ENCODE results near the gene RPL22. TPM values are rescaled to one million over a fixed set of nuclear protein-coding genes. Genes with fewer than 3 reads are reported as not detected.

The RPL22 gene
- total and polyA plus RNA-seq, 2 of the 8 experiments (the other 6 are each of a cell fraction or from before 2014, with no cell fraction given) = 133 to 521 TPM

DNA sequence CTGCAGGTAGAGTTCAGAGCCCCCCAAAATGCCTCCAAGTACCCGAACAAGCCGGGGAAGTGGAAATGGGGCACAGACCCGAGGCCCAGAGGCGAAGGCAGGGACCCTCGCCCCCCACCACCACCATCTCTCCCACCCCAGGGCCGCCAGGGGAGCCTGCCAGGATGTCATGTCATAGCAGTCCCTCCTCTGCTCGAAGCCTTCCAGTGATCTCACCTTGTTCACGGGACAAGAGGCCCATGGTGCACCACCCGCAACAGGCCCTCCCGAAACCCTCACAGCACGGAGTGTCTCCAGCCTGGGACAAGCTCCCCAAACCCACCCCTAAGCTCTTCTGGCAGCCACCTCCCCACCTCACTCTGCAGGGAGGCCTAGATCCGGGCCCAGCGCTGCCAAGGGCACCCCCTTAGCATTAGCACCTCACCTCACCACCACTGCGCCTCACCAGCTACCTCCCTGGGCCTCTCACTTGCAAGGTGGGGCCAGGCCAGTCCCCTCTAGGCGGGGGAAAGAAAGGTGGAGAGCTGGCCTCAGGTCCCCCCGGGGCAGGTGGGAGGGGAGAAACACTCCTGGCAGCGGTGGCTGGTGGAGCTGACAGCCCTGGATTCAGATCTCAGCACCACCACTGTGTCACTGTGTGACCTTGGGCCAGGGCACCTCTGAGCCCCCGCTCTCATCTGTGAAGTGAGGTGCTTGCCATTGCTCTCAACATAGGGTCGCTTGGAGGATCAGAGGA lies 32.6 kb downstream of the RPL22 start:
- Histone ChIP-seq H3K27me3 (replicated peaks in 1 of 4; ENCODE audit: control insufficient read depth in 3 of 4, extremely low read depth in 1 of 4, insufficient read depth in 3 of 4, low read length in 3 of 4) (no peaks in the 10 kb centered on the region; a peak in 1 of 7 replicates), H3K23me2 (ENCODE audit: low read depth, low read length) (no peaks in the 10 kb centered on the region), H2AK5ac (ENCODE audit: low read depth, low read length) (no peak overlapping the region), H3K23ac (ENCODE audit: insufficient read length) (no peak overlapping the region), H4K8ac (ENCODE audit: extremely low read depth, insufficient read depth, low read length) (no peak overlapping the region; the same call in none of the 2 replicates), H4K5ac (ENCODE audit: insufficient read length, low read depth, low read length) (no peak overlapping the region), H3K4me3 (ENCODE audit: extremely low read depth in 1 of 4, insufficient read depth in 2 of 4, low read depth in 3 of 4, low read length in 4 of 4) (no peak overlapping the region), H3K14ac (ENCODE audit: insufficient read length) (no peak overlapping the region), H3K4me2 (ENCODE audit: insufficient read depth in 1 of 2, low read depth in 2 of 2, low read length in 2 of 2) (no peak overlapping the region), H3K36me3 (ENCODE audit: control insufficient read depth in 2 of 4, insufficient read depth in 4 of 4, low read length in 3 of 4) (no peaks in the 10 kb centered on the region), H2BK120ac (replicated peaks; ENCODE audit: low read depth, low read length) (no peak overlapping the region), H3K27ac (ENCODE audit: low read depth, low read length) (no peak overlapping the region), H3K79me2 (ENCODE audit: control insufficient read depth in 1 of 2, insufficient read depth in 2 of 2, low read length in 2 of 2) (no peaks in the 10 kb centered on the region), H3K9ac (replicated peaks in 1 of 4; ENCODE audit: extremely low read depth in 1 of 4, low read depth in 3 of 4, low read length in 3 of 4) (no peak overlapping the region), H2BK12ac (ENCODE audit: low read depth, low read length) (no peak overlapping the region), H2BK5ac (ENCODE audit: low read depth, low read length) (no peak overlapping the region), H2BK20ac (ENCODE audit: low read length) (no peak overlapping the region), H3K9me3 (ENCODE audit: insufficient read depth in 2 of 2, low read depth in 1 of 2, low read length in 1 of 2) (no peaks in the 10 kb centered on the region), H4K91ac (replicated peaks; ENCODE audit: insufficient read length, low read length) (no peak overlapping the region), H2AFZ (ENCODE audit: low read length) (no peak overlapping the region), H3K4ac (replicated peaks; ENCODE audit: insufficient read length, low read depth, low read length) (no peak overlapping the region), H3K79me1 (ENCODE audit: low read depth, low read length) (no peaks in the 10 kb centered on the region), H4K20me1 (replicated peaks in 1 of 2; ENCODE audit: control insufficient read depth in 1 of 2, insufficient read depth in 2 of 2, low read length in 2 of 2) (peaks cover 3 to 7% of the 10 kb centered on the region in 2 experiments), H3K18ac (ENCODE audit: extremely low read depth, low read length) (no peak overlapping the region), H2BK15ac (ENCODE audit: low read length) (no peak overlapping the region), H3K4me1 (replicated peaks in 1 of 4; ENCODE audit: control insufficient read depth in 3 of 4, insufficient read depth in 4 of 4, low read length in 3 of 4) (no peaks in the 10 kb centered on the region; a peak in 2 of 7 replicates), H3K56ac (replicated peaks; ENCODE audit: insufficient read length, low read depth, low read length) (no peak overlapping the region)
- CTCF ChIA-PET (ENCODE audit: partially characterized antibody) = interaction anchor here (0.6 to 1.9 kb wide), 6 partner anchors 11 to 125 kb away, joined by 3 to 7 read pairs (median 4); no protein-coding TSS in a partner anchor
- DNase-seq (ENCODE audit: low read depth in 1 of 2, low spot score in 2 of 2) (no peak), FAIRE-seq (no peak)
- TF ChIP-seq CHD1 (IDR thresholded peaks at IDR 0.05; ENCODE audit: low read depth, low read length) = no peak
- TF ChIP-seq CHD2 (IDR thresholded peaks at IDR 0.05; ENCODE audit: low read length) = no peak
- TF ChIP-seq HDAC6 (IDR thresholded peaks at IDR 0.05; ENCODE audit: low read depth, low read length) = no peak
- TF ChIP-seq, protein P1, sequence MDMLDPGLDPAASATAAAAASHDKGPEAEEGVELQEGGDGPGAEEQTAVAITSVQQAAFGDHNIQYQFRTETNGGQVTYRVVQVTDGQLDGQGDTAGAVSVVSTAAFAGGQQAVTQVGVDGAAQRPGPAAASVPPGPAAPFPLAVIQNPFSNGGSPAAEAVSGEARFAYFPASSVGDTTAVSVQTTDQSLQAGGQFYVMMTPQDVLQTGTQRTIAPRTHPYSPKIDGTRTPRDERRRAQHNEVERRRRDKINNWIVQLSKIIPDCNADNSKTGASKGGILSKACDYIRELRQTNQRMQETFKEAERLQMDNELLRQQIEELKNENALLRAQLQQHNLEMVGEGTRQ (IDR thresholded peaks at IDR 0.05; ENCODE audit: low read length) = no peak
- WGBS, 2 experiments (ENCODE audit: extremely low coverage in 1 of 2, insufficient coverage in 1 of 2, insufficient read length in 1 of 2, insufficient replicate concordance in 2 of 2, low coverage in 1 of 2, low lambda C conversion rate in 2 of 2, missing lambda C conversion rate in 1 of 2) = 92% methylated on average over 19 of the region's 19 CpGs; no CpG with 5 or more reads in 1 of the 2 experiments
- POLR2A ChIA-PET (ENCODE audit: partially characterized antibody) = interaction anchor here (0.9 to 2.3 kb wide), 3 partner anchors 17 to 51 kb away, joined by 3 to 9 read pairs (median 4); no protein-coding TSS in a partner anchor
